HG03280 (cell line): ENCODE results near the gene UXS1.

Experiments
- ATAC-seq: cut with Tn5 transposase; IDR thresholded peaks from one replicate; pipeline ENCODE4 v1.9.1; 2021; ENCODE audit warnings: mild to moderate bottlenecking, moderate library complexity; ENCODE audit not compliant: unreplicated experiment

UXS1 gene

DNA sequence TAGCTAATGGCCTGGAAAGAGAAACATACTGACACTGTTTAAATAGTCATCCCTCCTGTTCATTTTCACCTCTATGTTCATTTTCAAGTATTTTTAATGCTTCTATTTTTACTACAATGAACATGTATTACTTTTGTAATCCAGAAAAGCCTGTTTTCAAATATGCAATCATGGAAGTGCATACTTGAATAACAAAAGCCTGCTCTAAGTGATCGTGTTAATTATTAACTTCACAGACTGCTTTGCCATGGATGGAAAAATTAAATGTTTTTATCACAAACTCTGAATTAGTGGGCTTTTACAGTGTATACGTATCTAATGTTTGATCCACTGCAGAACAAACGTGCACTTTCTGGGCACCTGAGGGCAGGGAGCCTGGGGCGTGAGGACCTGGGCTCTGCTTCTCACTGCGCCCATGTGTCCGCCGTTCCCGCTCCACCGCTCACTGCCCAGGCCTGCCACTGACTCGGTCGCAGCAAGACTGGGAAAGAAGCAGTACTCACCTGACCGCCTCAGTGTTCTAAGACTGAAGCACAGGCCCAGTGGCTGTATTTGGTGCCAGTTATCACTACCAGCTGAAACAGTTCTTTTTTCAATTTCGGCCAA lies 80.6 kb downstream of the UXS1 start:
- no peak for ATAC-seq

DNA sequence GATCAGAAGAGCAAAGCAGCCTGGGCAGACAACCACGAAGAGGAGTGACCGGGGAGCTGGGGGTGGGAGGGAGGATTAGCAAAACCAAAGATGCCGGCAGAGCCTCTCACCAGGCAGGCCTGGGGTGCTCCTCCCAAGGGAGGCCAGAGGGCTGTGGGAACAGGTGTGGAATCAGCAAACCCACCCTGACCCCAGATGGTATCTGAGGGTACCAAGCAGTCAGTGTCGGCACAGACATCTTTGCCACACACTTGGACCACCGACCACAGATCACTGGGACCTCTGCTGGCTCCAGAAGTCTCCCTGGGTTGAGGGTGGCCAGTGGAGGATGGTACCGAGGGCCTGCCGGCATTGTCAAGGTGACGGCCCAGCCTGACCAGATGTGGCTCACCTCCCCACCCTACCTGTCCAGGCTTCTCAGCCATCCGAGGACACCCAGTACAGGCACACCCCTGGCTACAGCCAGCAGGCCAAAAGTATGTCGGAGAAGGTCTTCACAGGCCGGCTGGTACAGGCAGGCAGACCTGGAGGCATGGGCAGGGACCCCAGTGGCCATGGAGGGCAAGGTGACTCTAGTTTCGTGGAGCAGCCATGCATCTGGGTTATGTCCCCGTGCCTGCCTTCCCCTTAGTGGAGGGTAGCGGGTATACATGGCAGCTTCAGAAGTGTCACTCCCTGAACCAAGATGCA lies 82.1 kb downstream of the UXS1 start:
- ATAC-seq = no peak

DNA sequence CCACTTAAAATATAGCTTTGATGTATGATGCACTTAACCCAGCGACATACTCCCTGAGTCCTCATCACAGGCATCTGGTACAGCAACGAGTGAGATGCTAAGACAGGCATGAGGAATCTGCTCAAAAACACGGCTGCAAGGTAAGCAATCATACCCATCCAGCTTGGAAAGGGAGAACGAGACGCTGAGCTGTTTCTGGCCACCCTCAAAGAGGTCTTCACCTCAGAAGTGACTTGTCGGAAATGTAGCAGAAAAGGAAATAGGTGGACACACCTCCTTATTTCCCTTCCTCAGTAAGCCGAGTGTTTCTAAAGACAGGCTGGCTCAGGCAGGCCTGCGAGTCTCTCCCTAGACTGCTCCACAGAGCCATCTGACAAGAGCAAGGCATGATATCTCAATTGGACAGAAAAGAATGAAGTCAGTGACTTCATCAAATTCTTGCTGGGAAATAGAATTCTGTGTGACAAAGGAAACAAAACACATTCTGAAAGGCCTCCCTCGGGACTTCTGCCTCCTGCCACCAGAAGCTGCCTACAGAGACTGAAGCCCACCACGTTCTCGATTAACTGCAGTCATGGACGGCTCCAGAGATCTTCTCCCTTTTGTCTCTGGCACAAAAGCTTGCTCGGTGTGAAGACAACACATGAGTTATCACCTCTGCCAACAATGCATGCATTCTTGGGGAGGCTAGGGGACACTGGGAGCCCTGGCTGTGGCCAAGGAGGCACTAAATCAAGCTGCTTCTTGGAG lies 84.3 kb downstream of the UXS1 start:
- ATAC-seq = no peak

DNA sequence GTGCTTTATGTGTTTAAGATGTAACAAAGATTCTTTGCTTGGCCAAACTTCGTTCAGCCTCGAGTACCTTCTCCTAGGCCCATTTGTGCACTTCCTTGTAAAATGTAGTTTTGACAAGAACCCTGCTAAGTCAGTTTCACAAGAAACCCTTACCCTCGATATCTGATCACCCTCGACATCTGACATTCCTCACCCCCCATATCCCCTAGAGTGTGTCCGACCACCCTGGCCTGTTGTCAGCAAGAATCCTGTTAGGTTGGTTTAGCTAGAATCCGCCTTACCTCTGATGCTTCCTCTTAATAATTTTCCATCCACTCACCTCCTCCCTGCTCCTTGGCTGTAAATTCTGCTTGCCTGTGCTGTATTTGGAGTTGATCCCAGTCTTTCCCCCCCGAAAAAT lies 85.3 kb downstream of the UXS1 start:
- no peak for ATAC-seq

DNA sequence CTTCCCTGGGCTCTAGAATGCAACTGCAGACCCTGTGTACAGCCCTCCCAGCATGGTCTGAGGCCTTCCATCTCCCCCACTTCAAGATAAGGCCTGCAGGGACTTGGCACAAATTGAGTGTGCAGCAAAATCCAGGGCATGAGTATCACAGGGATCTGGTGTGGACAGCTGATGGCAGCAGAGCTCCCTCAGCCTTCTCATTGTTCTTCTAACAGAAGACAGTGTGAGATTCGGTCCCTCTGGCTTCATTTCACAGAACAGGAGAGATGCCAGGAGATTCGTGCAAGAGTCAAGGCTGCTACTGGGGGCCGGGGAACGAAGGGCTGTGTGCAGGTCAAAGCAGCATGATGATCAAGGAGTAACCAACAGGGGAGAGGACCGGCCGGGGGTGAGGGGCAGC lies 85.8 kb downstream of the UXS1 start:
- no peak for ATAC-seq

DNA sequence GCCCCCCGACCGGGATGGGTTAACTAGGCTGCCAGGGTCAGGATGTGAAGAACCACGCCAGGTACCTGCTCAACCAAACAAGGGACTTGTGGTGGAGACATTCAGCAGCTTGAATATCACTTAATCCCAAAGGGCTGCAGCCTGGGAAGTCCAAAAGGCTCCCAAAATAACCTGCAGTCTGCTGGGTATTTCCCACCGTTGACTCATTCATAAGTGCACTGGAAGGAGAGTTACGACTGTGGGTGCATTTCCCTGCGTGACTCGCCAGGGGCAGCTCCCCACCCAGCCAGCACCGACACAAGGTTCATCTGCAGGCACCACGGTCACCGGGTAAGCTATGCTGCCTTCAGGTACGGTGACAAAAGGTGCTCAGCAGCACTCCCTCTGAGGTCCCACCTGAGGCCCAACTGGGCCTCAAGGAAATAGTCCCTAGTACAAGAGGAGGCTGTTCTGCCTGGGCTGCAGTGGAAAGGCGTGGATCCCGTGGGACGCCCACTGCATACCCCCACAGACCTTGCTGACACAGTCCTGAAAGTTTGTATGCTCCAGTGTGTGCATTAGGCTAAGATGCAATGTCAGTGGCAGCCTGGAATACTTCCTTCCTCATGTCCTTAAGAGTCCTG lies 86.5 kb downstream of the UXS1 start:
- peak; percentile 55 for ATAC-seq

DNA sequence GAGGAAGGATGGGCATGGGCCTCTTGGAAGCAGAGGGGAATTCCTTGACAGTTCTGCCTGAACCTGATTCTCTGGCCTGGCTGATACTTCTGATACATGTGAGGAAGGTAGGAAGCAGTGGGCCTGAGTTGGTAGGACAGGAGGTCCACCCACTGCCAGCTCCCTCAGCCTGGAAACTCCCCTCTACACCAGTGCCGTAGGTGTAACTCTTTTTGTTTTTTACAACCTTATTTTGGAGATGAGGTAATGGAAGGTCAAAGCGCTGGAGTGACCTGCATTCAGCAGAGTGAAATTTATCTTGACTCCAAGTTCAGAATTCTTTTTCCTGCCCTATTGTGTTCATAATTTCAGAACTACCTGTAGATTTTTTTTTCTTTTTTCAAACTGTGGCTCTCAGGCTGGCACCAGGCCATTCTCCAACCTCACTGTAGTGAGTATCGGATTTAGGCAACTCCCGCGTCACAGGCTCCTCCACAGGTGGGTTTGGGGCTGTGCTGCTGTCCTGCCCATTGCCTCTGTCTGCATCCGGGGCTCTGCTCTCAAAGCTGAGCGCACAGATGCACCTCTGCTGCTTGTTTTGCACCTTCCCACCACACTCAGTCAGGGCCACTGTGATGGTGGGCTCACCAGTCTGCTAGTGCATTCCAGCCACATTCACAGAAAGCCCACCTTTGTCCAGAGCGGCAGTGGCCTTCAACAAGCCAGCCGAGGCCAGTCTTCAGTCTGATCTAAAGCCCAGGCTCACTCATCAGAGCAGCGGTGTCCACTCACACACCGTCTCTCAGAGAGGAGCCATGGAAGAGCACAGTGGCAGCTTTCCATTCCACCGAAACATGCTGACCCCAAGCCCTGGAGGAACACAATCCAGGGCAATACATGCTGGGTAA lies 87.2 kb downstream of the UXS1 start:
- no peak for ATAC-seq

DNA sequence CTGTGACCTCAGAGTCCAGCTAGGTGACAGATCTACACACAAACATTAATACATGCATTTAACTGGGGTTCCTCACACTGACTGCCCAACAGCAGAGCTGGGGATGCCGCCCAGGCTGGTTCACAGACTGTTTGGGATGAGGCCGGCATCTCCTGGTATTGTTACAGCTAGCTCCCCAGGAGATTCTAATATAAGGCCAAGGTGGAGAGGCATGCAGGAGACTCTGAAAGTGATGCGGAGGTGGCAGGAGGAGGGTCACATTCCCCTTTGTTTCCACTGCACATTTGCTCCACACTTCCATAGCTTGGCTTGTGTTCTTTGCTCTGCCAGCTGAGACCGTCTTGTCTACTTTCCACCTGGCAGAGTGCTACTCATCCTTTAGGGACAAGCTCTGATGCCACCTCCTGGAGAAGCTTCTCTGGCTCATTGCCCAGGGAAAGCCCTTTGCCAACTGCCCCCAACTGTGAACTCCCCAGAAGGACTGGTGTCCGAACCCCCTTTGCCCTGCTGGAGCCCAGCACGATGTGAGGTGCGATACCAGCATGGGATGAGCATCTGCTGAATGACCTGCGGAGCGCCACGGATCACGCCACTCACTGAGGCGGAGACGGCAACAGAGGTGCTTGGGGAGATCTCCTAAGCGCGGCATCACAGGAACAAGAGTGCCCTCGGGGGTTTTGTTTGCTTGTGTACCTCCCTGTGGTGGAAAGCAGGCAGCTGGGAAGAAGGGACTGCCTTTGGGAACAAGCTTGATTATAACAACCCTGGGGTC lies 88.8 kb downstream of the UXS1 start:
- ATAC-seq = no peak

DNA sequence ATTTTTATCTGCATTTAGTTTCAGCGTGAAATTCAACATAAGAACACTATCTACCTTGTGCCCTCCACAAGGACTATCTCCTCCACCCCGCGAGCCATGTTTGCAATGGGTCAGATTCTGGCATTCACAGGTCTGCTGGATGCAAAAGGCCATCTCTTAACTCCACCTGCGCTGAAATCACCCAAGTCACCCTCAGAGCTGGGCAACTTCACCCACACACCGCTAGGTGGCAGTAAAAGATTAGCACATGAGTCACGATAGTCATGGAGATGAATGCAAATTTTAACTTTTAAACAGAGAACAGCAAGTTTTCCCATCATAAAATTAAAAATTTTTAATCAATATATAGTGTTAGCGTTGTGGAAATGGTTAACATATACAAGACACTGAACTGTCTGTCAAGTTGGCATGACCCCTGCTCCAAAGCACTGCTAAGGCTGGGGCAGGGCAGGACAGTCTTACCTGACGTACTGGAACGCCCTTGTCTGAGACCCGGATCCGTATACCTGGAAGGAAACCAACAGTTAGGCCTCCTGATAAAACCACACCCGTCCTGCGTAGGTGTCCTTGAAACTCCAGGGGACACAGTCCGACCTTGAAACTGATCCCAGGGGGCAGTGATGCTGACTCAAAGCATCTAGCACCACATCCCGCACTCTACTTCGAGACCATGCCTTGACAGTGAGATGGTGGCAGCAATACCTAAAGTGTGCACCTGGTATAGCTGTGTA lies 89.6 kb downstream of the UXS1 start:
- ATAC-seq = peak; percentile 68

DNA sequence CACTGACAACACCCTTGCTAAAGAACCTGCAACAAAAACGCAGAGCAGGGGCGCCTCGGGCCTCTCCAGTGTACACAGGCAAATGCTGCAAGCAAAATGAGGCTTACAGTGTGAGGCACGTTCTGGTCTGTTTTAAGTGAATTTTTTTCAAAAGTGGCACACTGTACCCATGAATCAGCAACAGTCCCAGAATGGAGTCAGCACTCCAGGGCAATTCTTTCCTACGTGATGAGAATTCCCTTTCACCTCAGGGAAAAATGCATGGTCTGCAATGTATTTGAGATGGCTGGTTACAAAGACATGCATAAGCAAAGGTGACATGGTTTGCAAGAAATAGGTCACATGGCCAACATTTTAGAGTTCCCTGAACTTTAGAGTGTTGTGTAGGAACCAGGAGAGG lies 94.4 kb downstream of the UXS1 start:
- no peak for ATAC-seq

DNA sequence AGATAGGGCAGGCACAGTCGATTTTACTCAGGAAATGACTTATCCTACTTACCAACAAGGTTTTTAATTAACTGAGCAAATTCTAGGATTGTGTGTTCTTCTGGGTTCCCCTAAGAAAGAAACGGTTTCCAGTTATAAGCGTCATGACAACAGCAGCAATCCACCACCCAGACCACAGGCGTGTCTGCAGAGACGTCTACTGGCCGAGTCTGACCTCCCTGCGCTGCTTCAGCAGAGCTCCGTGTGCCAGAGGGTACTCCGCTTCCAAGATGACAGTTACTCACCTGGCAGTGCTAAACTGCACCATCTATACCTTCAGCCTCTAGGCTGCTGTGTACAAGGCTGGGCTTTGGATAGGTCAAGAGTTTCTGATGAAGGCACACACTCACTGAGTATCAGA lies 95.4 kb downstream of the UXS1 start:
- ATAC-seq = no peak

DNA sequence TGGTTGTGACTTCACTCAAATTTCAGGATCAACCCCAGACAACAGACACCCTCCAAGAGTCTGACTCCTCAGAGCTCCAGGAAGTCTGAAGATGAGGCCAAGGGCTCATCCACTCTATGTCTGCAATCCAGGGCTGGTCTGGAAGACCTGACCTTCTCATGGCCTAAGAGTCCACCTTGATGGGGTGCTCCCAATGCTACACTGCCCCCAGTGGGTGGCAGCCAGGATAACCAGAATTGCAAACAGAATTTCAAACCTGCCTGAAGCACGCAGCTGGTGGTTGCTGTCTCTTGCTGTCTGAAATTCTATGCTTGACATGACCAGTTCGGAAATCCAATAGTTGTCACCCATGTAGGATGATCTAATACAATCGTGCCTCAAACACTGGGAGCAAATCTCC lies 96.0 kb downstream of the UXS1 start:
- no peak for ATAC-seq

DNA sequence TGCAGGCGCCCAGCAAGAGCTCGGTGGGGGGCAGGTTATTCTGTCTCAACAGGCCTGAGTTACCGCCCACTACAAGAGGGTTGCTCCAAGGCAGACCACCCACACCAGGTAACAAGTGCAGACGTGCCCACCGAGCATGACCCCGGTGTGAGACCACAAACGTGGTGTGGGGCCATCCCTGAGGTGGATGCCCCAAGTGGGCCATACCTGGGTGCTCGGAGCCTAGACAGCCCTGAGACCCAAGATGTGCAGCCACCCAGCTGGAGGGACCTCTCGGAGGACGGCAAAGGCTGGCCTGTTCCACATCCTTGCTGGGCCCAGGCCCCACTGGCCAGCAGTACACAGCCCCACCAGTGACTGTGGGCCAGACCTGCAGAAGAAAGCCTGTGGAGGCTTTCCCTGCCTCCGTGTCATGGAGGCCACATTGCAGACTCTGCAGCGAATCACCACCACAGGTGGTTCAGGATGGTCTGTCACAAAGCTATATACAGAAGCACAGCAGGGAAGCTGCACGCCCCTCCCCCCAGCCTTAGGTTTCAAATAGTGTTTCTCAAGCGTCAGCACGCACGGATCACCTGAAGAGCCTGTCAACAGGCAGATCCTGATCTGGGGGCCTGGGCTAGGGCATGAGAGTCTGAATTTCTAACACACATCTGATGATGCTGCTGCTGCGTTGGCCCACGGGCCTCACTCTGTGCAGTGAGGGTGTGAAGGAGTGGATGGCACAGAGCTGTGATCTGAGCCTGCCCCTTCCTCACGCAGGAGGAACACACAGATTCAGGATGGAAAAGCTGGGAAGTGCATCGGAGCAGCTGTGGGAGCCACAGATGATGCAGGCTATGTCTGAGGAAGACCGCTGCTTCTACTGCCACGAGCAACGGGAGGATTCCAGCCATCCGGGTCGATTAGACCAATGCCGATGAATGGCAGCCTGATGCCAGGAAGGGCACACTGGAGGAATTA lies 96.8 kb downstream of the UXS1 start:
- no peak for ATAC-seq

DNA sequence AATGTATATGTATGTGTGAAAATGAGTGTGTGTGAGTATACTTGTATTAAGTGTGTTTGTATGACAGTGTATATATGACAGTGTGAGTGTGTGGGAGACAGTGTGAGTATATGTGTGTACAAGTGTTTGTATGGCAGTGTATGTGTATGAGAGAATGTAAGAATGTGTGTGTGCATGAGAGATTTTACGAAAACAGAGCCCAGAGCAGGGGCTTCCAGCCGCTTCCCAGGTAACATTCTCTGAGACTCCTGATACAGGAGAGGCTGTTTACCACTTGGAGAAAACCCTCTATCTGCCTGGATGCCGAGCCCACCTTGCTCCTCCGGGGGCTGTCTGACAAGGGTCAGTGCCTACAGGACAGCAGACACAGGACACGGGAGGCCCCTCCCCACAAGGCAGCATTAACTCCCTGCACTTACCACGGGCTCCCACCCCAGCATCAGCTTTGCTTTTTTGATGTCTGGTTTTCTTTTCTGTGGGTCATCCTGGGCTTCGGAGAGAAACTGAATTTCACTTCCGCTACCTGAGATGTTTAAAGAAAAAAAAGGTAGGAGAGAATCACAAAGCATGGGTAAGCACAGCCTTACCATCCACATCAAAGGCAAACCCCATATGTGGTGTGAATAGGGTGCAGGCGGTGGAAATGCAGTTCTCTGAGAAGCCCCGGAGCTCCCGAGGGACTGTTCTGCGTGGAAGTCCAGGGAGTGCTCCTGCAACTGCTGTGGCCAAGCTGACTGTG lies 97.6 kb downstream of the UXS1 start:
- ATAC-seq = no peak

DNA sequence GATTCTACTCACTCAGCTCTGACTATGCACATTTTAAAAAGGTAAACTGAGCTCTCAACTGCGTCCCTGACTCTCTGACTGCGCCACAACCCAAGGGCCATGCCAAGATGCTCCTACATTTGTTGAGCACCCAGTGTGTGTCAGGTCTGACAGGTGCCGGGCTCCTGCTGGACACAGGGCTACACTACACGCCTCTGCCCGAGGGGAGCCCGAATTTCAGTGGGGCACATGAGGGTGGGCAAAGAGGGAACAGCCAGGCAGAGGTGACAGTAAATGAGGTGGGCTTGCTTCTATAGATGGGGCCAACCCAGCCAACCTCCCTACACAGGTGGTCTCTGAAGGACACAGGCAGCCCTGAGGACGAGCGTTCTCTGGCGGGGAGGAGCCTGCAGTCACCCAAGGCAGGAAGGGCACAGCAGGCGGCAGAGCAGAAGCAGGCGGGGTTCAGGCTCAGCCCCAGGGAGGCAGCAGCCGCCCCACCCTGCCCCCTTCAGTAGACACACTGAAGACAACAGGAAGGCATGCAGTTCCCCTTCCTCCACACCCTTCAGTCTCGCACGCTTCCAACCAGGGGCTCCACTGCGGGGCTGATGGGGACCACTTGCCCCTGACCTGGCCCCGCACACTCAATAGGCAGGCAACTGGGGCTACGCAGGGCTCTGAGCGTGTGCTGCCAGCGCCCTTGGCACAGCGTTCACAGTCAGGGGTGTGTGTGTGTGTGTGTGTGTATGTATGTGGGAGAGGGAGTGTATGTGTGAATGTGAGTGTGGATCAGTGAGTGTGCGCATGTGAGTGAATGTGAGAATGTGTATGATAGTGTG lies 98.4 kb downstream of the UXS1 start:
- ATAC-seq = no peak

DNA sequence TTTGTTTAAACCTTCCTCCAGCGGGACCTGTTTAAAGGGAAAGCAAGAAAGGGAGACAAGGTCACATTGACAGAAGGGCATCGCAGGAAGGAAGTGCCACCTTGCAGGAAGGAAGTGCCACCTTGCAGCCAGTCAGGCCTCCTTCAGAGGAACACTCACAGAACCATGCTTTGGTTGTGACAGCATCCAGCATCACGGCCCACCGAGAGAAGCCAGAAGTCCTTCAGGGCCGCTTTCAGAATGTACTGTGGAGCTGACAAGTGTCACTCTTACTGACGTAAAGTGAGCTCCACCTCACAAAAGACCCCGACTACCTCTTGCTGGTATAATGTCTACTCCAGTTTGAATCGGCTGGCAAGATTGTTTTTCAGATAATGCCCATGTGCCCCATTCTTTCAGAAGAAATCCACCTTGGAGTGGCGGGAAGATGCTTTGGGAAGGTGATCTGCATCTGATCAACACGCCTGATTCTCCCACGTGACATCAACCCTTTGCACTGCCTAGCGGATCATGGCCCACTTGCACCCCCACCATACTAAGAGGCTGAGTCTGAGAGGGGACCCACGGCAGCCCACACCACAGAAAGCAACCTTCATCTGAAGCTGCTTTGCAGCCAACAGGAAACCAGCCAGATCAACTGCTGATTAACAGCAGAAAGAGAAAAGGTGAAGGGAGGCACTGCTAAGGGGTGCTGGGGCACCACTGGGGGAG lies 99.8 kb downstream of the UXS1 start:
- ATAC-seq = no peak
